ENCODE measurements around the gene NCKAP5.
"Not testable (repeated sequence)": the region's sequence is repeated elsewhere in the genome, so short reads cannot be mapped to it uniquely, and the experiment has no call there.

NCKAP5 gene

DNA sequence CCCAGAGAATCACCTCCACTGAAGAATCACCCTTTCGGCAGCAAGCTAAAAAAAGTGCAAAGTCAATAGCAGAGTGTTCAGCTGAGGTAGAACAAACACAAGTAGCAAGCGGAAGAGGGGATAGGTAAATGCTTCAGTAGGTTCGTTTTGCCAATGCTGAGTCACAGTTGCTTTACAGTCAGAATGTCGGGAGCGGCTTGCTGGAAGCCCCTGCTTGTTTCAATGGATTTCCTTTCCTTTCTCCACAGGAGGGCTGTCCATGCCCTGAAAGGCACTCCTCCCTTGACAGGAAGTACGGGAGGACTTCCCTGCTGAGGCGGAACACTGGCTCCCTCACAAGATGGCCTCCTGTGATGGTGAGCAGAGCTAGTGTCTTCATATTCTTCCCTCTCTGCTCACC, 752.0 kb downstream of the NCKAP5 start:
- no peaks in the 10 kb centered on the region for H3K27me3 ChIP-seq
- no peak overlapping the region for H3K4me3 ChIP-seq (ENCODE audit: low read depth in 1 of 2, low read length in 1 of 2)
- TF ChIP-seq, protein P1, sequence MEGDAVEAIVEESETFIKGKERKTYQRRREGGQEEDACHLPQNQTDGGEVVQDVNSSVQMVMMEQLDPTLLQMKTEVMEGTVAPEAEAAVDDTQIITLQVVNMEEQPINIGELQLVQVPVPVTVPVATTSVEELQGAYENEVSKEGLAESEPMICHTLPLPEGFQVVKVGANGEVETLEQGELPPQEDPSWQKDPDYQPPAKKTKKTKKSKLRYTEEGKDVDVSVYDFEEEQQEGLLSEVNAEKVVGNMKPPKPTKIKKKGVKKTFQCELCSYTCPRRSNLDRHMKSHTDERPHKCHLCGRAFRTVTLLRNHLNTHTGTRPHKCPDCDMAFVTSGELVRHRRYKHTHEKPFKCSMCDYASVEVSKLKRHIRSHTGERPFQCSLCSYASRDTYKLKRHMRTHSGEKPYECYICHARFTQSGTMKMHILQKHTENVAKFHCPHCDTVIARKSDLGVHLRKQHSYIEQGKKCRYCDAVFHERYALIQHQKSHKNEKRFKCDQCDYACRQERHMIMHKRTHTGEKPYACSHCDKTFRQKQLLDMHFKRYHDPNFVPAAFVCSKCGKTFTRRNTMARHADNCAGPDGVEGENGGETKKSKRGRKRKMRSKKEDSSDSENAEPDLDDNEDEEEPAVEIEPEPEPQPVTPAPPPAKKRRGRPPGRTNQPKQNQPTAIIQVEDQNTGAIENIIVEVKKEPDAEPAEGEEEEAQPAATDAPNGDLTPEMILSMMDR (IDR thresholded peaks at IDR 0.05), result no peak
- H3K36me3 ChIP-seq, result no peaks in the 10 kb centered on the region
- no peaks in the 10 kb centered on the region for H3K4me1 ChIP-seq (ENCODE audit: control insufficient read depth in 1 of 2, insufficient read depth in 1 of 2, low read depth in 1 of 2, low read length in 1 of 2)
- H3K27ac ChIP-seq, result no peak overlapping the region
- no peaks in the 10 kb centered on the region for H3K9me3 ChIP-seq

DNA sequence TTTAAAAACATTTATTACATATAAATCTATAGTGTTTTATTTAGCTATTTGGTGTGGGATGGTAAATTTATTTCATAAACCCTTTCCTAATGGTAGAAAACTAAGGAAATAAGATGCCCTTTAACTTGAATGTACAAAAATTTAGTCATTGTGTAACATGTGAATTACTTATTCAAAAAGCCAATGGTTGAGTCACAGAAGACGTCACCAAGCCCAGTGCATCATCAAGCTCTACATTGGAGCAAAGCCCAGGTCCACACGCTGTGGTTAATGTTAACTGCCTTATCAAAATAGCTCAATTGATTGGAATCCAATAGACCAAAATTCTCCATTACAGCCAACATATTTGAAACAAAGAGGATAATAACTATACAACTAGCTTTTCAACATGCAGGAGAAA, 752.7 kb downstream of the NCKAP5 start:
- Histone ChIP-seq H3K4me1 (ENCODE audit: control insufficient read depth in 1 of 2, insufficient read depth in 1 of 2, low read depth in 1 of 2, low read length in 1 of 2) (no peaks in the 10 kb centered on the region), H3K4me3 (ENCODE audit: low read depth in 1 of 2, low read length in 1 of 2) (no peak overlapping the region), H3K27me3 (no peaks in the 10 kb centered on the region), H3K36me3 (no peaks in the 10 kb centered on the region), H3K9me3 (no peaks in the 10 kb centered on the region), H3K27ac (no peak overlapping the region)
- TF ChIP-seq, protein P1 (IDR thresholded peaks at IDR 0.05), result no peak

DNA sequence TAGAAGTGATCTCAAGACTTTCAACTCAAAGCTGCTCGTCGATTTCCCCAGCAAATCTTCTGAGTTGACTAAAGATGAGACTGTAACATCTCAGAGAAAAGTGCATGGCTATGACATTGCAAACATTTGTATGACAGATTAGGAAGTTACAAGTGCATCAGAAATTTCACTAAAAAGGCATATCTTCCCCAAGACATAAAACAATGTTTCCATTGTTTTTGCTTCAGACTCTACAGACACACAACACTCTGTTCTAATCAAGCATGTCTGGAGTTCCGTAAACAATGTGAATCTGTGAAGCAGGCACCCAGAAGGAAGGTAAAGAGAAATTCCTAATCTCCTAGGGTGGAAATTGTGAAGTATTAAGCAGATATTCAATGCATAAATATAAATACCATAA, 753.6 kb downstream of the NCKAP5 start:
- no peaks in the 10 kb centered on the region for H3K4me1 ChIP-seq (ENCODE audit: control insufficient read depth in 1 of 2, insufficient read depth in 1 of 2, low read depth in 1 of 2, low read length in 1 of 2)
- no peak overlapping the region for H3K27ac ChIP-seq
- H3K36me3 ChIP-seq, result no peaks in the 10 kb centered on the region
- no peaks in the 10 kb centered on the region for H3K27me3 ChIP-seq
- TF ChIP-seq, protein P1 (IDR thresholded peaks at IDR 0.05), result no peak
- no peaks in the 10 kb centered on the region for H3K9me3 ChIP-seq
- no peak overlapping the region for H3K4me3 ChIP-seq (ENCODE audit: low read depth in 1 of 2, low read length in 1 of 2)

DNA sequence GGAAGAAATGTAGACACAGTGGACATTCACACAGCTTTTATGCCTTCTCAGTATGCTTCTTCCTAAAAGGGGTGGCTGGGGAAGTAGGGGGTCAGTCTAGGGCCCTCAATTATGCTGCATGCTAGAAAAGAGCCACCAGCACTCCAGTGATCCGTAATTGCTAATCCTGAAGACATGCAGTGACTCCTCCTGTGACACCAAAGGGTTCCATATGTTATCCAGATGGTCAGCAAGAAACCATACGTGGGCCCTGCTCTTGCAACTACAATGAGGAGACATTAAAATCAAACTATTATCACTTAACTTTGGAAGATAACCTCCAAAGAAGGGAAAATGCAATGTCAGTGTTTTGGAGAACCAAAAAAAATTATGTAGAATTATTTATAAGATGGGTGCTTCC, 754.8 kb downstream of the NCKAP5 start:
- Histone ChIP-seq H3K36me3 (no peaks in the 10 kb centered on the region), H3K4me1 (ENCODE audit: control insufficient read depth in 1 of 2, insufficient read depth in 1 of 2, low read depth in 1 of 2, low read length in 1 of 2) (no peaks in the 10 kb centered on the region), H3K4me3 (ENCODE audit: low read depth in 1 of 2, low read length in 1 of 2) (no peak overlapping the region), H3K9me3 (no peaks in the 10 kb centered on the region), H3K27me3 (no peaks in the 10 kb centered on the region), H3K27ac (no peak overlapping the region)
- TF ChIP-seq, protein P1 (IDR thresholded peaks at IDR 0.05), result no peak

DNA sequence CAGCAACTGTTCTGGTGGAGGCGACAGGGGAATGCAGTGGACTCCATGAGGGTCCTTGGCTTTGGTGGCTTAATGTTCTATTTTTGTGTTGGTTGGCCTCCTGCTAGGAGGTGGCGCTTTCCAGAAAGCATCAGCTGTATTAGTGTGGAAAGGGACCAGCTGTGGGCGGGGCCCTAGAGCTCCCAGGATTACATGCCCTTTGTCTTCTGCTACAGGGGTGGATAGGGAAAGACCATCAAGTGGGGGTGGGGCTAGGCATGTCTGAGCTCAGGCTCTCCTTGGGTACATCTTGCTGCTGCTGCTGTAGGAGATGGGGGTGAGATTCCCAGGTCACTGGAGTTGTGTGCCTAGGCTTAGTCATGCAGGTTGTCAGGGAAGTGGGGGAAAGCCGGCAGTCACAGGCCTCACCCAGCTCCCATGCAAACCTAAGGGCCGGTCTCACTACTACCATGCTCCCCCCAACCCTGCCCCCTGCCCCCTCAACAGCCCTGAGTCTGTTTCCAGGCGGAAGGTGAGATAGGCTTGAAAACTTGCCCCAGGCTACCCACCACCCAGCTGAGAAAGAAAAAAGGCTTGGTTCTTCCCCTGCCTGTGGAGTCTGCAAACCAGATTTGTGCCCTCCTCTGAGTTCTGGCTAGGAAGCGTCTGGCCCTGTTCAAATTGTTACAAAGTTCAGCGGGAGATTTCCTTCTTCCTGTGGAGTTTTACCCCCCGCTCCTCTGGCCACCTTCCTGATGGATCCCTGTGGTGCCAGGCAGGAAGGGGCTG, 756.9 kb downstream of the NCKAP5 start:
- Histone ChIP-seq H3K4me3 (ENCODE audit: low read depth in 1 of 2, low read length in 1 of 2) (no peak overlapping the region), H3K4me1 (ENCODE audit: control insufficient read depth in 1 of 2, insufficient read depth in 1 of 2, low read depth in 1 of 2, low read length in 1 of 2) (no peaks in the 10 kb centered on the region), H3K27me3 (no peaks in the 10 kb centered on the region), H3K9me3 (no peaks in the 10 kb centered on the region), H3K36me3 (no peaks in the 10 kb centered on the region), H3K27ac (no peak overlapping the region)
- TF ChIP-seq, protein P1 (IDR thresholded peaks at IDR 0.05), result no peak

DNA sequence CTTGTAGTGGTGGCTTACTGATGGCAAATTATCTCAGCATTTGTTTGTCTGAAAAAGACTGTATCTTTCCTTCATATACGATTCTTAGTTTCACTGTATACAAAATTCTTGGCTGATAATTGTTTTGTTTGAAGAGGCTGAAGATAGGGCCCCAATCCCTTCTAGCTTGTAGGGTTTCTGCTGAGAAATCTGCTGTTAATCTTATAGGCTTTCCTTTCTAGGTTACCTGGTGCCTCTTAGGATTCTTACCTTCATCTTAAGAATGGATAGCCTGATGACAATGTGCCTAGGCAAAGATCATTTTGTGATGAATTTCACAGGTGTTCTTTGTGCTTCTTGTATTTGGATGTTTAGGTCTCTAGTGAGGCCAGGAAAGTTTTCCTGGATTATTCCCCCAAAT, 758.3 kb downstream of the NCKAP5 start:
- not testable (repeated sequence) for H3K27me3 ChIP-seq; H3K9me3 ChIP-seq; H3K4me1 ChIP-seq (ENCODE audit: control insufficient read depth in 1 of 2, insufficient read depth in 1 of 2, low read depth in 1 of 2, low read length in 1 of 2)

More for the DNA sequence above, 758.3 kb downstream of the NCKAP5 start:
- not testable (repeated sequence) for H3K27ac ChIP-seq; H3K36me3 ChIP-seq; H3K4me3 ChIP-seq (ENCODE audit: low read depth in 1 of 2, low read length in 1 of 2)
